H1 (cell line): ENCODE data around the gene CD200R1L.

Experiments used
- ASH2L ChIP-seq: fragments of 200-600, 300-600 bp; sonication (generic); IDR thresholded peaks from one replicate; pipeline ENCODE4 v1.7.1; 2017; ENCODE audit warnings: low read length
- CTCF ChIP-seq, 3 experiments: IDR thresholded peaks; 1 replicate in 2 of 3; 2 replicates in 1 of 3; pipeline versions ENCODE4 v1.5.1 to v1.6.1; 2011; ENCODE audit warnings: low read length in 3 of 3, mild to moderate bottlenecking in 3 of 3, inconsistent platforms in 2 of 3, low read depth in 1 of 3, moderate library complexity in 1 of 3; ENCODE audit not compliant: insufficient read depth in 1 of 3; ENCODE audit errors: control extremely low read depth in 1 of 3
- EGR1 ChIP-seq: IDR thresholded peaks from 2 replicates; pipeline ENCODE4 v1.6.1; 2011; ENCODE audit warnings: low read depth, low read length, borderline replicate concordance
- EP300 ChIP-seq, 2 experiments: IDR thresholded peaks; 1 replicate in 1 of 2; 2 replicates in 1 of 2; pipeline ENCODE4 v1.6.1; 2011 to 2012; ENCODE audit warnings: low read depth in 2 of 2, low read length in 2 of 2, mild to moderate bottlenecking in 2 of 2, borderline replicate concordance in 1 of 2, inconsistent platforms in 1 of 2, moderate library complexity in 1 of 2
- FOSL1 ChIP-seq: IDR thresholded peaks from 2 replicates; pipeline ENCODE4 v1.6.1; 2011; ENCODE audit warnings: mild to moderate bottlenecking, low read depth, low read length, moderate library complexity; ENCODE audit not compliant: insufficient read depth
- POLR2A ChIP-seq, 2 experiments: IDR thresholded peaks; 1 replicate in 1 of 2; 2 replicates in 1 of 2; pipeline ENCODE4 v1.6.1; 2011; ENCODE audit warnings: low read depth in 2 of 2, low read length in 2 of 2, mild to moderate bottlenecking in 2 of 2; ENCODE audit errors: control extremely low read depth in 1 of 2
- RAD21 ChIP-seq, 2 experiments: IDR thresholded peaks in 1 of 2; conservative IDR thresholded peaks in 1 of 2; 2 replicates each; pipeline ENCODE4 v1.6.1; 2011; ENCODE audit warnings: low read depth in 2 of 2, low read length in 2 of 2, improper control_type of control experiment in 1 of 2, inconsistent platforms in 1 of 2, mild to moderate bottlenecking in 1 of 2, moderate library complexity in 1 of 2
- RFX5 ChIP-seq: IDR thresholded peaks from 2 replicates; pipeline ENCODE4 v1.6.1; 2011; ENCODE audit warnings: low read depth, low read length, improper control_type of control experiment, borderline replicate concordance
- SUZ12 ChIP-seq: fragments of 200-600 bp; sonication (generic); IDR thresholded peaks from 2 replicates; pipeline ENCODE4 v1.6.1; 2012; ENCODE audit warnings: mild to moderate bottlenecking, inconsistent platforms, low read length, moderate library complexity, mixed read lengths

GRCh38 chr3:112799946-112800345, 46.7 kb downstream of the CD200R1L start:
- TF ChIP-seq SUZ12 (no peak), FOSL1 (no peak), CTCF (IDR thresholded peaks at IDR 0.05; ENCODE audit: control extremely low read depth in 1 of 3, insufficient read depth in 1 of 3, low read depth in 1 of 3, low read length in 3 of 3) (no peak), EP300 (IDR thresholded peaks at IDR 0.05; ENCODE audit: borderline replicate concordance in 1 of 2, low read depth in 2 of 2, low read length in 2 of 2) (no peak), ASH2L (no peak), RAD21 (IDR thresholded peaks at IDR 0.05 in 1 of 2, conservative IDR thresholded peaks at IDR 0.05 in 1 of 2; ENCODE audit: low read depth in 2 of 2, low read length in 2 of 2) (no peak), POLR2A (IDR thresholded peaks at IDR 0.05; ENCODE audit: control extremely low read depth in 1 of 2, low read depth in 2 of 2, low read length in 2 of 2) (no peak), EGR1 (no peak), RFX5 (no peak)
